ENCODE data around the gene NIN.

NIN gene

DNA sequence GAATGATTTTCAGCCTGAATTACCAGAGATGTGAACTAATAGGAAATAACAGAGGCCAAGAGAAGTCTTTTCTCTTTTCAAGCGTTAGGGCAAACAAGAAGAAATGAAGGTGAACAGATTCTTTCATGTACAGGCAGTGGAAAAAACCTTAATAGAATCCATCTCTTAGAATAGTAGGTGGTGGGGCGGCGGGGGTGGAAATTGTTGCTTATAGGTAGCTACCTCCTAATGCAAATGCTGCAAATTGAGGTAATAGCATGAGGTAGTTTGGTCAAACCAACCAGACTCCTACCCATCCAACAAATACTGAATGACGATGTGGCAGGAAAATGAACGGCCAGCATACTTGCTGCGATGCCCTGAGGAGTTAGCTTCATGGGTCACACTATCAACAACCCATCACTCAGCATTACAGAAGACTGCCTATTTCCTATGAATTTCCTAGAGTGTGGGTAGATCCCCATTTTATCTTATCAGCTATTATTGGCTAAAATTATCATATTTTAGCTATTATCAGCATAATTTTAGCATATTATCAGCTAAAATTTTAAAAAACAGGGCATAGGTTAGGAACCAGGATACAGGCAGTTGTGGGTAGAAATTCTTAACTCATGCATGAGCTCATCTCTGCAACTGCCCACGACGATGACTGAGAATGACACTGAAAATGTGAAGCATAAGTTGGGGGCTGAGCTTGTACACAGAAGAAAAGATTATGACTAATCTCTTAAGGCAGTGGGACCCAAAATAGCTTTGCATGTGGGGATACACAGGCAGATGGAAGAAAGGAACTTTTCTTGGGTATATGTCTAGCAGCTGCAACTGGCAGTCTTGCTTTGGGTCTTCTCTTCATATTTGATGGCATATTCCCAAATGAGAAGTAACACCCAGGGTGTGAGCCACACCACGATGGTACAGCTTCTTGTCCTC is 68.7 kb downstream of the NIN start:
- DNase-seq (ENCODE audit: low spot score), result no peak

DNA sequence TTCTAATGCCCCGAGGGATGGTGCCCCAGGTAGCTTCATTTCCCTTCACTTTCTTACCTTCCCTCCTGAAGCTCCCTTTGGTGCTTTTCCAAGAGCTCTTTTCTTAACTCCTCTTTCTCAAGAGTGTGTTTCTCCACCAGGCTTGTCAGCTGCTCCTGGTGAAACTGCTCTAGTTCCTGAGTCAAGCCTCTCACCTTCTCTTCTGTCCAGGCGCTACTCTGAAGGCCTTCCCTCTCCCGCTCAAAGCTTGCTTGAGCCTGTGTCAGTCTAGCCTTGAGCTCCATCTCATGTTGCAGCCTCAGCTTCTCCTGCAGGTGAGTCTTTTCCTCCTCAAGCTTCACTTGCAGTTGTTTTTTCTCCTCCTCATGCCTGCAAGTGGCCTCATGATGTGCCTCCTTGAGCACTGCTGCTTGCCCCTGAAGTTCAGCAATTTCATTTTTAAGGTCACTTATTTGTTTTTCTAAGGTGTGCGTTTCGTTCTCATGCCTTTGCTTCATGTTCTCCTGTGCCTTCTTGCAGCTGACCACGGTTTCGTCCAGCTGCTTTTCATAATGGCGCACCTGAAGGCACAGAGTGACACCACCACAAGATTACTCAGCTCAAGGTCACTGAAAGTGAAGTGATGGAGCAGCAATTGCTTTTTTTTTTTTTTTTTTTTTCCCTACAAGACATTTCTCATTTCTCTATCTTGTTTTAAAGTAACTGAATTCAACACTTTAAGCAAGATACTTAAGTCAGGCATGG is 71.0 kb downstream of the NIN start:
- no peak for DNase-seq (ENCODE audit: low spot score)

DNA sequence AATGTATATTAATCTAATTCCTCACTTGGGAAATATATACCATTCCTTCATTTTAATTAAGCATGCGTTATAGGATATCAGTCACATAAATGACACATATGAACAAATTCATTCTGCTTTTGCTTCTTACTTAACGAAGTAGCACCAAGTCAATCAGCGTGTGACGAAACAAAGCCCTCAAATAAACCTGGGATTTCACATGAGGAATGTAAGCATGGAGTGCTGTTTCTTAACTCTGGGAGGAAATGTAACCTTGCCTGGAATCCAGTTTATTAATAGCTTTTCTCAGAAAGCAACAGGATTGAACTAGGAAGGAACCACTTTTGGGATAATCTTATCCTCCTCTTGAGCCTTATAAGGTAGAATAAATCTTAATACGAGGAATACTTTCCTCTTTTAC is 72.0 kb downstream of the NIN start:
- no peak for DNase-seq (ENCODE audit: low spot score)

DNA sequence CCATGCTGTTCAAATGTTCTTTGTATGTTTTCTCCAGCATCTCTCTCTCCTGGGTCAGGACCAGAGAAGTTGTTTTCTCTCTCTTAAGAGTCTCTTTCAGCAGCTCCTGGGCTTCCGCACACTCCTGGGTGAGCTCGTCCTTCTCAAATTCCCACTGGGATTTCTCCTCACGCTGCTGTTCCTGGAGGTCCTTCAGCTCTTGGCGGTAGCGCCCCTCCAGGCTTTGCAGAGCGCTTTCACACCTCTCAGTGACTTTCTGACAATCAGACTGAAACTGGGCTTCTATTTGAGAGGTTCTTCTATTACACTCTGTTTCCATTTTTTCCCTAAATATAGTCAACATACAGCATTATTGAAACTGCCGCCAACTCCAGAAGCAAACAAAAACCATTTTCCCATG is 72.7 kb downstream of the NIN start:
- no peak for DNase-seq (ENCODE audit: low spot score)

DNA sequence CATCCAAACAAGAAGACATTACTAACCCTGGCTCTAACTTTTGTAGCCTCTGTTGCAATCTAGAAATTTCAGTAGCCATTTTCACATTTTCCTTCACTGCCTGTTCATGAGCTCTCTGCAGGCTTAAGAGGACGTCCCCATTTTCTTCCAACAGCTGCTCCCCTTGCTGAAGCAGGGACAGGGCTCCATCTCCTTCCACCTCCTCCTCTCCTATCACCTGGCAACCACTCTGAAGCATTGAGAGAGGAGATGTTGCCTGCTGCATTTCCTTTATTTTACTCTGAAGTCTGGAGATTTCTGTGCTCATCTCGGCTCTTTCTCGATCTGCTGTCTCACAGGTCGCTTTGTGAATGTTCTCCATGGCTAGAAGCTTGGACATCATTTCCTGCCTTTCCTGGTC is 73.3 kb downstream of the NIN start:
- no peak for DNase-seq (ENCODE audit: low spot score)

DNA sequence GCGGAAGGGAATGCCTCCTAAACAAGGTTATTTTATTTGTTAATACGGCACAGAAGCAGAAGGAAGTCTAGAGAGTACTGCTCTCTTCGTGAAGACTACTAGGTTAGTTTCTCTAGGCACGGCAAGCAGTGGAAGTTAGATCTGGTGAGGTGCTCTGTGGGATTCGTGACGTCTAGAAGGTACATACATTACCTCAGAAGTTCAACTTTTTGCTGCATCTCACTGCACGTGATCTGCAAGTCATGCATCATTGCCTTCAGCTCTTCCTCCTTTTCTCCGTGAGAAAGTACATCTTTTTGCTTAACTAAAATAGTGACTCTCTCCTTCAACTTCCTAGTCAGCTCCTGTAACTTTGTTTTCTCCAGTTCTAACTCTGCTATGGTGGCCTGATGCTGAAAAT is 74.7 kb downstream of the NIN start:
- no peak for DNase-seq (ENCODE audit: low spot score)

DNA sequence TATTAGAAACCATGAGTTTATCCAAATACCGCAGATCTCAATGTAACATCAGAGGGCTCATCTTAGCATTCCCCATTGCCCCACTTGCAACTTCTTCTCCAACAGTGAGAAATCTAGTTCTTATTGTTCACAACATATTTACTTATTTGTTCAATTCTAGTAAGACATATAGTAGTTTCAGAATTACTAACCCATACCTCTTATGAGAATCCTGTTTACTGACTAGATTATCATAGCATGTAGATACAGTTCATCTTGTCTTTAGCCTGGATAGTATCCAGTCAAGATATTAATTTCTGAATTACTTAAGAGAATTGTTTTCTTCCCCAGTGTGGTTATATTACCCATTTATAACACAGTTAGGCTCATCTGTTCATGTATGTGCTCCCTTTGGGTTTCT is 80.6 kb downstream of the NIN start:
- no peak for DNase-seq (ENCODE audit: low spot score)

DNA sequence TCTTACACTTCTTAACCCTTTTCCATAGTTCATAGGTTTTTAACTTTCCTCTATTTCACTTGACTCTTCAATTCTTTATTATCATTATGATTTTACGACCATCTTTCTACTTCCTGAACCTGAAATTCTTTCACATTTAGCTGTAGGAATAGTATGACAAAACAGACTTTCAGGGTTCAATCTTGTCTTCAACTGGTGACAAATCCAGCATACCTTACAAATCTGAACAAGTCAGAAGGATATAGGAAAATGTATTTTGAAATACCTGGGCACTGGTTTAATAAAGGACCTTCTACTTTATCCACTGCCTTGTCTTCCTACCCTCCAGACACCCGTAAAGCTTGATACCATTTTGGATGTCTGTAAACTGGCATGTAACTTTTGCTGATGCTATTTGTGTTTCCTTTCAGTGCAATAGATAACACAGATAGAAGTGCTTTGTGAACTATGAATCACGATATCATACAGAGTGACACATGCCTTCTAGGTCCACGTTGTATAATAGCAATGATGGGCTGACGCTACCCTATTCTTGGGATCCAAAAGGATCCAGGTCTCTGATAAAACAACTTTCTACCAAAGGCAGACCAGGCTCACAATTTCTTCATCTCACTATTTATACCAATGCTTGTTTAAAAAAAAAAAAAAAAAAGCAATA is 85.4 kb downstream of the NIN start:
- DNase-seq (ENCODE audit: low spot score), result no peak

DNA sequence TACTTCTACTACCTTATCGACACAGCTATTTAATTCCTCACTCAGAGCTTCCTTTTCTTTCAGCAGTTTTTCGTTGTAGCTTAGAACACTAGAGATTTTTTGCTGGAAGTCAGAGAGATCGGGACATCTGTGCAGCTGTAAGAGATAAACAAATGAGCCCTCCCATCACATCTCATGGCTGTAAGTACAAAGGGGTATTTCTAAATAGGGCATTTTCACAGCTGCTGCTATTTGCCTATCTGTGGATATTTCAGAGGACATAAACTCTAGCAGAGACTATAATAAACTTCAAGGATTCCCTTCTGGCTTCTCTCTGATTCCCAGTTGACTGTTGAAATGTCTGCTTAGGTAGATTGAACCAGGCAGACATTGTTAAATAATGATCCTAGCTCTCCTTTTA is 86.7 kb downstream of the NIN start:
- no peak for DNase-seq (ENCODE audit: low spot score)

DNA sequence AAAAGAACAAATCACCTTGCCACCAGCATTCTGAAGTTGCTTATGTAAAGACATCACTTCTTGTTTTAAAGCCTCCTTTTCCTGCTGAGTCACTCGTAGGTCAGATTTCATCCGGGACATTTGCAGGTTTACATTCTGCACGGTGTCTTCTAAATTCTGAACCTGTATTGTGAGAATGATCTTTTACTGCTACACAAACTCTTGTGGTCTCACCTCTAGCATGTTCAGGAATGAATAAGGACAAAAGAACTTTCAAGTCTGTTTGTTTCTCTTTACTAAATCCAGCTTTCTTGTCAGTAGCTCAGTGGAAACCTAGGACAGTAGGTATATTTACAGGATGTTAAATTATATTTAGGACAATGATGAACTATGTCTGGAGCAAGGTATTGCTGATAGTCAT is 89.4 kb downstream of the NIN start:
- DNase-seq (ENCODE audit: low spot score), result no peak

DNA sequence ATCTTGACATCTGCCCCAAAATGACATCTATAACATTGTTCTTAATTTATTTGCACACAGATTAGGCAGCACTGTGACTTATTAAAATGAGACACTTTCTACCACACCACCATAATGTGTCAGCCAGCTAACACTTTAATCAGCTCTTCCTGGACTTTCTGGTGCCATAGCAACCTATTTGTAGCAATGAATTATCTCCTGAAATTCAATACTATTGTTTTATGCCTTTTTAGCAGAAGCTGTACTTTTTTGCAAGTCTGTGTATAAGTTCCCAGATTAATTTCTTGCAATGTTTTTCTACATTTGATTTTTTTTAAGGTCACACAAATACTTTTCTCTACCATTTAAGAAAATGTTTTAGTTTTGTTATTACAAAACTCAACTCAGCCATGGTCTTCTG is 90.1 kb downstream of the NIN start:
- no peak for DNase-seq (ENCODE audit: low spot score)

DNA sequence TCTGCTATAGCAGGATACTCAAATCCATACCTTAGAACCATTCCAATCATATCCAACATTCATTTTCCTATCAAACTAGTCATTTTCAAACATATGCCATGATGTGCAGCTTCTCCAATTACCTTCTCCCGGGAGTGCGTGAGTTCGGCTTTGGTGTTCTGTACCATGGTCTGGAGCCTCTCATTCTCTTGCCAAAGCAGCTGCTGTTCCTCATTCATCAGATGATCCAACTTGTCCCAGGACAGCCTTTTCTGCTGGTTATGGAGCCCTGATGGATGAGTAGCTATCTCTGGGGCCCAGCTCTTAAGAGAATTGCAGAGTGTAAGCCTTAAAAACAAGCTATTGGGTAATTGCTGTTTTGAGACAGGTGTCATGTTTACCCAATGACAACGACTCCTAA is 91.8 kb downstream of the NIN start:
- DNase-seq (ENCODE audit: low spot score), result no peak

DNA sequence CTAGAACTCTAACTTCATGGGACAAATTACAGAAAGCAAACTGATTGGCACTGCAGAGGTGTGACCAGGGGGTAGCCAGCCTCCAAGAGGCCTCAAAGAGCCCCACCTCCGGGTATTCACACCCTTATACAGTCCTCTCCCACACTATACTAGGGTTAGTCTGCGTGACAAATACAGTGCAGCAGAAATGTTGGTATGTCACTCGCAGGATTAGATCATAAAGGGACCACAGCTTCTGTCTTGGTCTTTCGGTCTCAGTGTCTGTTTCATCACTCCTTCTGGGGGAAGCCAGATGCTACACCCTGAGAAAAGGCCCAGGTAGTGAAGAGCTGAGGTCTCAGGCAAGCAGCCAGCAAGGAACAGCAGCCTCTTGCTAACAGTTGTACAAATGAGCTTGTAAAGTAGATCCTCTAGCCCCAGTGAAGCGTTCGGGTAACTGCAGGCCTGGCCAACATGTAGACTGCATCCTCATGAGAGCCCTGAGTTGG is 94.0 kb downstream of the NIN start:
- DNase-seq (ENCODE audit: low spot score), result no peak

DNA sequence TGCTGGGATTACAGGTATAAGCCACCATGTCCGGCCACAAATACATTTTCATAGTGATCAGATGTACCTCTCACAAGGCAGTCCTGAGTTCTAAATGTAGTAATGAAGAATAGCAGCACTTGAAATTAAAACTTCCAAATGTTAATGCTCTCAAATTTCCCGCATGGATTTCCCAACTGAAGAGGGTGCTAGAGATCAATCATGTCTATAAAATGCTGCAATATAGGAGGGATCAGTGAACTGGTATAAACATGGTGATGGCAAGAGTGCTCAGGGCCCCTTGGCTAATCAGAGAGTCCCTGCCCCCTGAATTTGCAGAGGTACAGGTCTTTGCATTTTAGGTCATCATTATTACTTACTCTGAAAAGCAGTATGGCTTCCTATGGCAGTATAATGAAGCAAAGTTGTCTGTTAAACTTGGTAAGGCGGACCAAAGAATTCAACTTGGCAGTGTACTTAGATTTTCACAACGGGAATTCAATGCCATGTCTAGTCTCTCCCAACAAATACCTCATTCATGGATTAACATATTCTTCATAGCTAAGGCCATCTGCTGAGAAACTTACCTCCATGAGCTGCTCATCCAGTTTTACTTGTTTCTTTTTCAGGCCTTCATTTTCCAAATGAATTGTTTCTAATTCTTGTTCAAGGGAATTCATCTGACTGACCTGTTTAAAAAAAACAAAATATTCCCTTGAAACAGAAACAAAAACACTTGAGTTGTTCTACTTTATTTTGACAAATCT is 95.8 kb downstream of the NIN start:
- DNase-seq (ENCODE audit: low spot score), result no peak

DNA sequence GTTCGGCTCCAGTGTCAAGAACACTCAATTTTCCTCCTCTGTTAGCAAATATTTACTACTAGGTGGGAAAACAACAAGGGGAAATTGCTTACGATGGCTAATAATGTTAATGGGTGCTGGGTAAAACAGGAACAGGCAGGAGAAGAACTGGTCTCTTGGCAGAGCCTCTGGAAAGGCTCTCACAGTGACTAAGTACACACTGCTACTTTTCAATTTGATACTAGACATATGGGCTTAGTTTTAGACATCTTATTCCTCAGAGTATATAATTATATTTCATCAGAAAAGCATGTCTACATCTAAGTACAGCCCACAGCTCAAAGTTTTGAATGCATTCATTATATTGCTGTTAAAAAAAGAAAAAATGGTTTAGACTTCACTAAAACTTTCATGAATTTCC is 97.5 kb downstream of the NIN start:
- no peak for DNase-seq (ENCODE audit: low spot score)

DNA sequence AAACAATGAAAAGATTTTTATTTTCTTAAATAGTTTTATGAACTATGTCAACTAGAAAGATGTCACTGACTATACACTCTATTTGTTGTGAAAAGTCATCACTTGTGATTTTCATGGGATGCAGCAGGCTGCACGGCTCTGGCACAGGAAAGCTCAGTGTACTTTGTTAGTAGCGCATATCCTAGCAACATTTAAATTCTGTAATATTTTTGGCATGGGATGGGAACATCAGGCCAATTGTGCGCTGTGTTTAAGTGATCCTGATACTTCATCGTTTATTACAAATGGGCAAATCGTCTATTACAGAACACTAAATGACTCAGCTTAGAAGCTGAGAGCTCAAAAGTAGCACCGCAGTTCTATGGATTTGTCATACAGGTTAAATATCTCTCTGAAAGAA is 102.1 kb downstream of the NIN start:
- no peak for DNase-seq (ENCODE audit: low spot score)

DNA sequence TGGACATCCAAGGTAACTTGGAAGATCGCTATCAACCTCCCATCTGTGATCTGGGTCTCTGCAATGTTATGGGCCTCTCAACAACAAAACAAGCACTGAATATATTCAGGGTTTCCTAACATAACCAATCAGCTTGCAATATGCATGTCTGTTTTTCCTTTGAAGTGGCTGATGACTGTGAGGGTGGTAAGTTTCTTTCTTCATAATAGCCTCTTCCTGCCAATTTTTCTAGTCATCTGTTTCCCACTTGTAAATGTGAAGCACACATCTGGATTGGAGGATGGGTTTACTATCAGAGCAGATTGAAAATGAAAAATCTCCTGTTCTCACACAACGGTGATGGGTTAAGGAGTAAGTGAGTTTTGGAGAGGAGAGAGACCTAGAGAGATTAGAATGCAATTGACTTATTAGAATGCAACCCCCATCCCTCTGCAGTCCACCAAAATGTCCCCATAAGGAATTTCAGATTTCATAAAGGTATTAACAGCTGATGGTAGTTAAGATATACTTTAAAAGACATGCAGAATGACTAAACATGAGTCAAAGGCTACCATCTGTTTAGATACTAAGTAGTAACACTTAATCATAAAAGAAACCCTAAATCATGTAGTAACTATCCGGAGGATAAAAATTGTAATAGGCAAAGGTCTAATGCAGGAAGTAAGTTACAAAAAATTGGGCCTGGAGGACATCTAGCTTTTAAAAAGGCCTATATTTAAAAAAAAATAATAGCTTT is 104.4 kb downstream of the NIN start:
- no peak for DNase-seq (ENCODE audit: low spot score)

DNA sequence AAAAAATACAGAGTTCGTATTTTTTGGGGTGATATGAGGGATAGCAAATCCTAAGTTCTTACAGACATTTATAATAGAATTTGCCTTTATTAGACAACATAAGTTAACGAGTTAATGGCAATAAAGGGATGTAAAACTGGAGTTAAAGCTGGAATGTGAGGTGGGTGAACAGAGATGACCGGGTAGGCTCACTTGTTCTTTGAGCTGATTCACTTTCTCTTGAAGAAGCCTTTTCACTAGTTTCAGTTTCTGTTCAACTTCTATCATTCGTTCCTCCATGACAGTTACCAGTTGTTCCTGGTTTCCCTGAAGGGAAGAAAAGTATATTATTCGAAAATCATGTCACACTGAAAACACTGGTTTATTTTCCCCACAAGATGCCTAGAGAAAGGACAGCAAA is 105.2 kb downstream of the NIN start:
- no peak for DNase-seq (ENCODE audit: low spot score)

DNA sequence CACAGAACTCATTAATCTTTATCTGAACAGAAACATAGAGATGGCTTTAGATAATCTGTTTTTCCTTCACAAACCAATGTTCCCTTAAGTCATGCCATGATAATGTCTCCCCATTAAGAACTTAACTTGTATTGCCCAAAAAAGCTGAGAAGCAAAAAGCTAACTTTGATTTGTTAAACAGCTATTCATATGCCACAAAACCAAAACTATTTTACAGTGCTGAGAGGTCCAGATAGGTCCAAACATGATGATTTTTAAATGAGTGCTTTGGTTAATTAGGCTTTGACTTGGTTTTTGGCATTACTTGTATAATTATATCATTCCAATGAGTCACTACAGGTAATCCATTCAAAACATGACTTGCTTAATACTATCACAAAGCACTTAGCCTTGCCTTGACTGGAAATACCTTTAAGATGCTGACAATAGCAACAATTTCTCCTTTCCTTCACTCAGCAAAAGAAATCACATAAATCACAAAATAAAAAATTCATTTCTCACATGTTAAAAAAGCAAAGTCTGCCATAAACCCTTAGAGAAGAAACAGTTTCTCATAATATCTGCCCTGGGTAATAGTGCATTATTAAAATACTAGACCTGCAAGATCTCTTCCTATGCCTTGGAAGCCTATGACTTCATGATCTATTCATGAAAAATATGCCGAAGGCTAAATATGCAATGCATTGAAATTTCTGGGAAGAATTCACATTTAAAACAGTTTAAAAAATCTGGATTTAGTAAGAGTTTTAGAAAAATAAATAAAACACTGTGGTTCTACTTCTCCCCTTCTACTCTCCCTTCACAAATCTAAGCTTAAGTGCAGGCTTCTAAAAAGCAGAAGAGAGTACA is 110.8 kb downstream of the NIN start:
- DNase-seq (ENCODE audit: low spot score), result no peak

DNA sequence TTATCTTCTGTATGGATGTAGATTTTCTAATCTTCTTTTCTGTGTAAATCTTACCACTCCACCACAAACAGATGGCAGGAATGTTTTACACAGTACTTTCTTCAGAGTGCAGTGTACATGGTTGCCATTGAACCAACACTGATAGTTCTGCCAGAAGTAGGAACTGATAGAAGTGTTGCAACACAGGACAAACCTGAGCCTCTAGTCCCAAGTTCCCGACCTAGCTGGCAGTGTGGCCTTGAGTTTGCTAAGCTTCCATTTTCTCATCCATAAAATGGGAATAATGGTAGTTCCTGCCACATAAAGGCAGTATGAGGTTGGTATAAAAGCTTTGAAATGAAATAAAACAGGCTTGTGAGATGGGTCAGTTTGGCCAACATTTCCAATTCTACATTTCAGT is 112.0 kb downstream of the NIN start:
- no peak for DNase-seq (ENCODE audit: low spot score)

All from iPS-NIHi11 (cell line).